Hypothalamus (tissue), 51 donors: ENCODE measurements around the gene CDKN1B.
"Not testable (repeated sequence)": the region's sequence is repeated elsewhere in the genome, so short reads cannot be mapped to it uniquely, and the experiment has no call there.

Experiments
- DNase-seq, 51 donors: peaks; one replicate each; lab custom pipeline; 2025; lab: John Stamatoyannopoulos, UW

Gene CDKN1B

GRCh38 chr12:12722435-12723148 lies 5.4 kb downstream of the CDKN1B start:
- no peak for DNase-seq

- no peak for DNase-seq
These were observed 6.0 kb downstream of the CDKN1B start for GRCh38 chr12:12723149-12723680.

- DNase-seq: peak in 14 of 51 donors; percentile 12 to 52 (median 27)
These were observed 6.7 kb downstream of the CDKN1B start for GRCh38 chr12:12723681-12724420.

- peak in 5 of 51 donors; percentile 38 to 70 (median 57) for DNase-seq
These were observed 7.4 kb downstream of the CDKN1B start for GRCh38 chr12:12724421-12725085.

- DNase-seq: peak; percentile 58 to 96 (median 86)
These were observed 8.2 kb downstream of the CDKN1B start for GRCh38 chr12:12725086-12725955.

GRCh38 chr12:12725956-12726554 lies 8.9 kb downstream of the CDKN1B start:
- no peak for DNase-seq

- DNase-seq: no peak
These were observed 9.5 kb downstream of the CDKN1B start for GRCh38 chr12:12726555-12727093.

- no peak for DNase-seq
These were observed 14.0 kb downstream of the CDKN1B start for GRCh38 chr12:12731178-12731577.

- DNase-seq: no peak
These were observed 14.6 kb downstream of the CDKN1B start for GRCh38 chr12:12731785-12732184.

- DNase-seq: no peak
These were observed 15.9 kb downstream of the CDKN1B start for GRCh38 chr12:12733118-12733517.

- no peak for DNase-seq
These were observed 16.9 kb downstream of the CDKN1B start for GRCh38 chr12:12734054-12734453.

GRCh38 chr12:12734561-12735071 lies 17.4 kb downstream of the CDKN1B start:
- DNase-seq: no peak

- DNase-seq: no peak
These were observed 18.1 kb downstream of the CDKN1B start for GRCh38 chr12:12735301-12735700.

- DNase-seq: peak in 5 of 51 donors; percentile 11 to 59 (median 13)
These were observed 19.9 kb downstream of the CDKN1B start for GRCh38 chr12:12736759-12737676.

- not testable (repeated sequence) for DNase-seq
These were observed 21.0 kb downstream of the CDKN1B start for GRCh38 chr12:12738152-12738551.

GRCh38 chr12:12741660-12742059 lies 24.5 kb downstream of the CDKN1B start:
- DNase-seq: no peak

GRCh38 chr12:12744546-12745305 lies 27.6 kb downstream of the CDKN1B start:
- DNase-seq: no peak
